KMS-11 (cell line): ENCODE results near the gene SHROOM3.

Source experiments
- H2AFZ ChIP-seq: fragments of 200-600 bp; sonication (generic); 2 replicates; pipeline ENCODE4 v1.6.1; 2016; ENCODE audit warnings: antibody characterized with exemption, mixed run types, low read depth
- H3K27ac ChIP-seq: fragments of 200-600 bp; sonication (generic); 2 replicates; pipeline ENCODE4 v1.6.1; 2016; ENCODE audit warnings: mild to moderate bottlenecking, mixed run types
- H3K27me3 ChIP-seq: fragments of 200-600 bp; sonication (generic); 2 replicates; pipeline ENCODE4 v1.6.1; 2017; ENCODE audit warnings: mild to moderate bottlenecking, low read depth, mixed run types, moderate library complexity; ENCODE audit not compliant: insufficient read depth
- H3K36me3 ChIP-seq: fragments of 200-600 bp; sonication (generic); 2 replicates; pipeline ENCODE4 v1.6.1; 2017; ENCODE audit warnings: mild to moderate bottlenecking, mixed run types; ENCODE audit not compliant: insufficient read depth
- H3K4me1 ChIP-seq: fragments of 200-600 bp; sonication (generic); 2 replicates; pipeline ENCODE4 v1.6.1; 2016; ENCODE audit warnings: mild to moderate bottlenecking, low read depth, mixed run types; ENCODE audit not compliant: poor library complexity, severe bottlenecking
- H3K4me2 ChIP-seq: fragments of 200-600 bp; sonication (generic); 2 replicates; pipeline ENCODE4 v1.7.0; 2016; ENCODE audit warnings: mild to moderate bottlenecking, mixed run types
- H3K4me3 ChIP-seq: fragments of 200-600 bp; sonication (generic); IDR thresholded peaks from 2 replicates; pipeline ENCODE4 v1.6.1; 2017; ENCODE audit warnings: low read depth, low read length, mixed read lengths; ENCODE audit not compliant: insufficient read depth
- H3K79me2 ChIP-seq: fragments of 200-600 bp; sonication (generic); 2 replicates; pipeline ENCODE4 v1.6.1; 2016; ENCODE audit warnings: low read depth, mixed run types; ENCODE audit not compliant: insufficient read depth
- H3K9ac ChIP-seq: fragments of 200-600 bp; sonication (generic); 2 replicates; pipeline ENCODE4 v1.6.1; 2016; ENCODE audit warnings: mild to moderate bottlenecking, mixed run types
- H4K20me1 ChIP-seq: fragments of 200-600 bp; sonication (generic); 2 replicates; pipeline ENCODE4 v1.6.1; 2016; ENCODE audit warnings: mild to moderate bottlenecking, mixed run types; ENCODE audit not compliant: insufficient read depth
- CTCF ChIP-seq: fragments of 200-600 bp; sonication (generic); conservative IDR thresholded peaks from 2 replicates; pipeline ENCODE4 v1.6.1; 2017; ENCODE audit warnings: low read depth, mild to moderate bottlenecking, antibody characterized with exemption, low read length, moderate library complexity, mixed read lengths

The SHROOM3 gene

GRCh38 chr4:76644831-76645485 is 209.9 kb downstream of the SHROOM3 start:
- Histone ChIP-seq H3K4me2 (no peak overlapping the region), H3K36me3 (no peaks in the 10 kb centered on the region), H3K4me1 (peaks cover 34% of the 10 kb centered on the region), H3K27me3 (no peaks in the 10 kb centered on the region), H3K9ac (no peak overlapping the region), H3K4me3 (no peak overlapping the region), H4K20me1 (no peaks in the 10 kb centered on the region), H3K79me2 (no peaks in the 10 kb centered on the region), H3K27ac (no peak overlapping the region), H2AFZ (no peak overlapping the region)
- no peak for TF ChIP-seq CTCF

- Histone ChIP-seq H3K27ac (no peak overlapping the region), H3K79me2 (no peaks in the 10 kb centered on the region), H3K4me2 (no peak overlapping the region), H3K27me3 (no peaks in the 10 kb centered on the region), H3K4me3 (no peak overlapping the region), H2AFZ (no peak overlapping the region), H3K4me1 (peaks cover 7% of the 10 kb centered on the region), H4K20me1 (no peaks in the 10 kb centered on the region), H3K36me3 (no peaks in the 10 kb centered on the region), H3K9ac (no peak overlapping the region)
- TF ChIP-seq CTCF, result no peak
These were observed 214.1 kb downstream of the SHROOM3 start for GRCh38 chr4:76649086-76649485.

GRCh38 chr4:76651616-76652015 is 216.6 kb downstream of the SHROOM3 start:
- no peak overlapping the region for H3K9ac ChIP-seq
- H2AFZ ChIP-seq, result no peak overlapping the region
- no peaks in the 10 kb centered on the region for H3K36me3 ChIP-seq
- no peaks in the 10 kb centered on the region for H4K20me1 ChIP-seq
- H3K27me3 ChIP-seq, result no peaks in the 10 kb centered on the region
- no peak overlapping the region for H3K4me3 ChIP-seq
- no peaks in the 10 kb centered on the region for H3K79me2 ChIP-seq
- H3K4me1 ChIP-seq, result peaks cover under 1% of the 10 kb centered on the region
- H3K27ac ChIP-seq, result no peak overlapping the region
- H3K4me2 ChIP-seq, result no peak overlapping the region
- TF ChIP-seq CTCF, result no peak

- H3K27ac ChIP-seq, result no peak overlapping the region
- no peak overlapping the region for H3K9ac ChIP-seq
- no peak for TF ChIP-seq CTCF
These were observed 217.4 kb downstream of the SHROOM3 start for GRCh38 chr4:76652389-76652788.

More at GRCh38 chr4:76652389-76652788, 217.4 kb downstream of the SHROOM3 start:
- Histone ChIP-seq H3K4me2 (no peak overlapping the region), H3K79me2 (no peaks in the 10 kb centered on the region), H2AFZ (no peak overlapping the region), H4K20me1 (no peaks in the 10 kb centered on the region), H3K4me1 (peaks cover 8% of the 10 kb centered on the region), H3K4me3 (no peak overlapping the region), H3K27me3 (no peaks in the 10 kb centered on the region), H3K36me3 (no peaks in the 10 kb centered on the region)
